ENCODE data around the gene A3GALT2. TPM values are rescaled to one million over a fixed set of nuclear protein-coding genes. Genes with fewer than 3 reads are reported as not detected.

A3GALT2 gene
- total RNA-seq, 2 experiments from 2014 or later: not detected

GRCh38 chr1:33286451-33287185 lies 34.3 kb downstream of the A3GALT2 start:
- CTCF ChIA-PET: no interaction called here

GRCh38 chr1:33284049-33284448 lies 36.8 kb downstream of the A3GALT2 start:
- ChIA-PET CTCF (interaction anchor here (1.8 kb wide), 1 partner anchor 11 kb away, joined by 11 read pairs; no protein-coding TSS in a partner anchor), POLR2A (no interaction called here)
- H3K36me3 Mint-ChIP-seq (ENCODE audit: low read depth): peaks cover 13% of the 10 kb centered on the region
- ATAC-seq: no peak
- no peaks in the 10 kb centered on the region for H3K4me1 Mint-ChIP-seq (ENCODE audit: low read depth)
- H3K9me3 Mint-ChIP-seq: no peaks in the 10 kb centered on the region
- intact Hi-C loops (cut with micrococcal nuclease): no loop called here
- no peaks in the 10 kb centered on the region for H3K27me3 Mint-ChIP-seq
- TF ChIP-seq CTCF (IDR thresholded peaks at IDR 0.05): no peak
- no peak overlapping the region for H3K4me3 Mint-ChIP-seq
- no peak overlapping the region for H3K27ac Mint-ChIP-seq
- DNase-seq: no peak

More at GRCh38 chr1:33286451-33287185, 34.3 kb downstream of the A3GALT2 start:
- intact Hi-C loops (cut with micrococcal nuclease): no loop called here
- no peaks in the 10 kb centered on the region for H3K27me3 Mint-ChIP-seq
- H3K27ac Mint-ChIP-seq: no peak overlapping the region
- H3K4me1 Mint-ChIP-seq (ENCODE audit: low read depth): no peaks in the 10 kb centered on the region
- TF ChIP-seq CTCF (IDR thresholded peaks at IDR 0.05): no peak
- DNase-seq (no peak), ATAC-seq (no peak)
- H3K9me3 Mint-ChIP-seq: no peaks in the 10 kb centered on the region
- H3K4me3 Mint-ChIP-seq: no peak overlapping the region
- POLR2A ChIA-PET: no interaction called here
- H3K36me3 Mint-ChIP-seq (ENCODE audit: low read depth): peaks cover 17% of the 10 kb centered on the region

- no peak overlapping the region for H3K4me3 Mint-ChIP-seq
- no peaks in the 10 kb centered on the region for H3K27me3 Mint-ChIP-seq
- H3K36me3 Mint-ChIP-seq (ENCODE audit: low read depth): peaks cover 11% of the 10 kb centered on the region
- H3K9me3 Mint-ChIP-seq: no peaks in the 10 kb centered on the region
- ChIA-PET CTCF (interaction anchor here (1.4 kb wide), 1 partner anchor 13 kb away, joined by 8 read pairs; no protein-coding TSS in a partner anchor), POLR2A (no interaction called here)
- DNase-seq (no peak), ATAC-seq (no peak)
- no peak for TF ChIP-seq CTCF (IDR thresholded peaks at IDR 0.05)
- no peaks in the 10 kb centered on the region for H3K4me1 Mint-ChIP-seq (ENCODE audit: low read depth)
- intact Hi-C loops (cut with micrococcal nuclease): no loop called here
- no peak overlapping the region for H3K27ac Mint-ChIP-seq
These were observed 38.1 kb downstream of the A3GALT2 start for GRCh38 chr1:33282791-33283190.

- POLR2A ChIA-PET: no interaction called here
- ATAC-seq (no peak), DNase-seq (no peak)
- CTCF ChIA-PET: interaction anchor here (1.4 kb wide), 1 partner anchor 14 kb away, joined by 8 read pairs; no protein-coding TSS in a partner anchor
- no peaks in the 10 kb centered on the region for H3K4me1 Mint-ChIP-seq (ENCODE audit: low read depth)
- no peaks in the 10 kb centered on the region for H3K9me3 Mint-ChIP-seq
- no peak for TF ChIP-seq CTCF (IDR thresholded peaks at IDR 0.05)
- H3K4me3 Mint-ChIP-seq: no peak overlapping the region
- intact Hi-C loops (cut with micrococcal nuclease): no loop called here
- no peaks in the 10 kb centered on the region for H3K27me3 Mint-ChIP-seq
- H3K27ac Mint-ChIP-seq: no peak overlapping the region
- peaks cover 11% of the 10 kb centered on the region for H3K36me3 Mint-ChIP-seq (ENCODE audit: low read depth)
These were observed 39.2 kb downstream of the A3GALT2 start for GRCh38 chr1:33281554-33282303.

Measured in activated CD8-positive, alpha-beta T cell treated with anti-CD3 and anti-CD28 coated beads for 36 hours (primary cell).